PC-9 (cell line): Measurements from ENCODE around the gene NDUFAF4. TPM values are rescaled to one million over a fixed set of nuclear protein-coding genes. Genes with fewer than 3 reads are reported as not detected.

Experiments used
- BruUV-seq: library from RNA; stranded (reverse); fragments of 400-500 nt; replicated peaks from 2 replicates; lab custom pipeline; 2021; lab: Mats Ljungman, UMichigan
- CTCF ChIA-PET: fragments of 300-600 bp; sonication (Branson Sonifier 250); formaldehyde crosslinking; loops from one replicate; lab custom pipeline; 2022; ENCODE audit warnings: antibody characterized with exemption; lab: Charles Lee
- POLR2A ChIA-PET: fragments of 300-600 bp; sonication (Branson Sonifier 250); formaldehyde crosslinking; loops from one replicate; lab custom pipeline; 2022; ENCODE audit warnings: antibody characterized with exemption; ENCODE audit not compliant: unreplicated experiment; lab: Charles Lee
- DNase-seq, 2 experiments: peaks; one replicate each; pipeline versions ENCODE4 v3.0.0 to v3.0.0-alpha.2; 2015 to 2022; ENCODE audit warnings: mixed read lengths in 1 of 2
- H2AFZ ChIP-seq: fragments of 200-600 bp; sonication (generic); 2 replicates; pipeline ENCODE4 v1.8.1; 2017; ENCODE audit warnings: antibody characterized with exemption
- H3F3A ChIP-seq: fragments of 200-600 bp; sonication (generic); 2 replicates; pipeline ENCODE4 v1.8.1; 2017; ENCODE audit warnings: antibody characterized with exemption, mild to moderate bottlenecking, low read depth; ENCODE audit not compliant: insufficient read depth
- H3K27ac ChIP-seq: fragments of 200-600 bp; sonication (generic); 2 replicates; pipeline ENCODE4 v1.6.1; 2016; ENCODE audit warnings: mixed run types
- H3K27me3 ChIP-seq: fragments of 200-600 bp; sonication (generic); 2 replicates; pipeline ENCODE4 v1.6.1; 2016; ENCODE audit warnings: low read depth, mixed run types; ENCODE audit not compliant: insufficient read depth
- H3K36me3 ChIP-seq: fragments of 200-600 bp; sonication (generic); 2 replicates; pipeline ENCODE4 v1.6.1; 2016; ENCODE audit warnings: low read depth, mixed run types
- H3K4me1 ChIP-seq: fragments of 200-600 bp; sonication (generic); replicated peaks from 2 replicates; pipeline ENCODE4 v1.6.1; 2016; ENCODE audit warnings: mixed run types; ENCODE audit not compliant: insufficient read depth
- H3K4me2 ChIP-seq: fragments of 200-600 bp; sonication (generic); 2 replicates; pipeline ENCODE4 v1.6.1; 2017; ENCODE audit warnings: mixed run types
- H3K4me3 ChIP-seq: fragments of 200-600 bp; sonication (generic); 2 replicates; pipeline ENCODE4 v1.6.1; 2016; ENCODE audit warnings: mixed run types
- H3K79me2 ChIP-seq: fragments of 200-600 bp; sonication (generic); 2 replicates; pipeline ENCODE4 v1.6.1; 2017; ENCODE audit warnings: low read depth, mixed run types
- H3K9me2 ChIP-seq: fragments of 200-600 bp; sonication (generic); 2 replicates; pipeline ENCODE4 v1.8.1; 2017; ENCODE audit warnings: mild to moderate bottlenecking; ENCODE audit not compliant: insufficient read depth
- H3K9me3 ChIP-seq: fragments of 200-600 bp; sonication (generic); 2 replicates; pipeline ENCODE4 v1.8.1; 2016; ENCODE audit warnings: low read depth; ENCODE audit not compliant: insufficient read depth
- H4K20me1 ChIP-seq: fragments of 200-600 bp; sonication (generic); 2 replicates; pipeline ENCODE4 v1.8.1; 2017; ENCODE audit not compliant: insufficient read depth
- EZH2 ChIP-seq: fragments of 200-600 bp; sonication (generic); IDR thresholded peaks from 2 replicates; pipeline ENCODE4 v1.8.0; 2017; ENCODE audit warnings: antibody characterized with exemption, low read depth
- intact Hi-C: fragments of 100-400 bp; cut with micrococcal nuclease; formaldehyde crosslinking; loops from one replicate; pipeline ENCODE4 v1.10.0; 2022; ENCODE audit not compliant: unreplicated experiment
- total RNA-seq: library from RNA; stranded (reverse); gene quantifications from 2 replicates; pipeline ENCODE4 v1.2.3, GENCODE V29; 2021
- TF ChIP-seq, protein P1 (sequence below): fragments of 200-600 bp; sonication (generic); conservative IDR thresholded peaks from 2 replicates; pipeline ENCODE4 v1.6.1; 2017; ENCODE audit warnings: mixed run types, antibody characterized with exemption, mild to moderate bottlenecking, moderate library complexity

Gene NDUFAF4
- total RNA-seq, 1 experiment from 2014 or later = 35.7 TPM

DNA sequence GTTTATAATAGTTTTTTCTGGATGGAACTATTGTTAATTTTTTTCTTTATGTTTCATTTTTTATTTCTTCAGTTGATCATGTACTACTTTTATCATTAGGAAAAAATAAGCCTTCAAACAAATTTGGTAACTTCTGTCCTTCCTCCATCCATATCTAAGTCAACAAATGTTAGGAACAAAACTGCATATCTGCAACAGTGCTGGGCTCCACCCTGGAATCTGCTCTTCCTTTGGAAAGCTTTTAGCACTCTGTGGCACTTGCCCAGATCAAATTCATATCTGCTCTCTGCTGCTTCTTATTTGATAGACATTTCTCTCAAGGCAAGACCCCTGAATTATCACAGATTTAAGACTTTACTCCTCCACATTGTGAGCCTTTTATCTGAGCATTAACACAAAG lies 36.1 kb downstream of the NDUFAF4 start:
- TF ChIP-seq EZH2 = no peak
- TF ChIP-seq, protein P1, sequence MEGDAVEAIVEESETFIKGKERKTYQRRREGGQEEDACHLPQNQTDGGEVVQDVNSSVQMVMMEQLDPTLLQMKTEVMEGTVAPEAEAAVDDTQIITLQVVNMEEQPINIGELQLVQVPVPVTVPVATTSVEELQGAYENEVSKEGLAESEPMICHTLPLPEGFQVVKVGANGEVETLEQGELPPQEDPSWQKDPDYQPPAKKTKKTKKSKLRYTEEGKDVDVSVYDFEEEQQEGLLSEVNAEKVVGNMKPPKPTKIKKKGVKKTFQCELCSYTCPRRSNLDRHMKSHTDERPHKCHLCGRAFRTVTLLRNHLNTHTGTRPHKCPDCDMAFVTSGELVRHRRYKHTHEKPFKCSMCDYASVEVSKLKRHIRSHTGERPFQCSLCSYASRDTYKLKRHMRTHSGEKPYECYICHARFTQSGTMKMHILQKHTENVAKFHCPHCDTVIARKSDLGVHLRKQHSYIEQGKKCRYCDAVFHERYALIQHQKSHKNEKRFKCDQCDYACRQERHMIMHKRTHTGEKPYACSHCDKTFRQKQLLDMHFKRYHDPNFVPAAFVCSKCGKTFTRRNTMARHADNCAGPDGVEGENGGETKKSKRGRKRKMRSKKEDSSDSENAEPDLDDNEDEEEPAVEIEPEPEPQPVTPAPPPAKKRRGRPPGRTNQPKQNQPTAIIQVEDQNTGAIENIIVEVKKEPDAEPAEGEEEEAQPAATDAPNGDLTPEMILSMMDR = no peak
- no TSS peak for BruUV-seq
- no peak overlapping the region for H2AFZ ChIP-seq
- H3K9me3 ChIP-seq = no peaks in the 10 kb centered on the region
- H3K4me1 ChIP-seq = no peaks in the 10 kb centered on the region
- H3K4me2 ChIP-seq = no peak overlapping the region
- CTCF ChIA-PET = no interaction called here
- no peak overlapping the region for H3K4me3 ChIP-seq
- POLR2A ChIA-PET = no interaction called here
- no peaks in the 10 kb centered on the region for H4K20me1 ChIP-seq
- no peaks in the 10 kb centered on the region for H3K36me3 ChIP-seq
- no peak overlapping the region for H3K27ac ChIP-seq
- DNase-seq = no peak
- H3K9me2 ChIP-seq = no peaks in the 10 kb centered on the region
- no peaks in the 10 kb centered on the region for H3F3A ChIP-seq
- no peaks in the 10 kb centered on the region; the same call in 1 of the 2 replicates for H3K27me3 ChIP-seq
- no peaks in the 10 kb centered on the region for H3K79me2 ChIP-seq
- intact Hi-C loops = no loop called here

DNA sequence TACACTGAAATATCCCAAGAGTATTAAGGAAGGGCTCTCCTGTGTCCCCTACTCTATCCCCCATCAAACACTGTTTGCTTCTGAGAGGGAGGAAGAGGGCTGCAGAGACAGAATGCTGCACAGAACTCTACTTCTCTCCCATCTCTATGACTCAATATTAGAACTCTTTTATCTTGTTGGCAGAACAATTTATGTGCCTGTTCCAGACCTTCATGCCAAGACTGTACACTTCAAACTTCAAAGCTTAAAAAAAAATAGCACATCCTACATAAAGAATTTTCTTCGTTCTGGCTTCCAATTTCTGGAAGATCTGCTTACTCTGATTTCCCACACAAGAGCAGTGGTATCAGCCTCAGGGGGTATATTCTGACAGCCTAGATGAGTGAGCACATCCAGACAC lies 40.8 kb downstream of the NDUFAF4 start:
- Histone ChIP-seq H3K4me2 (no peak overlapping the region), H3K27ac (no peak overlapping the region), H2AFZ (no peak overlapping the region), H3F3A (no peaks in the 10 kb centered on the region), H3K27me3 (no peaks in the 10 kb centered on the region; the same call in 1 of the 2 replicates), H3K36me3 (no peaks in the 10 kb centered on the region), H3K9me2 (no peaks in the 10 kb centered on the region), H3K79me2 (no peaks in the 10 kb centered on the region), H3K4me1 (no peaks in the 10 kb centered on the region), H4K20me1 (no peaks in the 10 kb centered on the region), H3K4me3 (no peak overlapping the region), H3K9me3 (no peaks in the 10 kb centered on the region)
- TF ChIP-seq, protein P1 = no peak
- no peak for TF ChIP-seq EZH2
- no peak for DNase-seq
- POLR2A ChIA-PET = no interaction called here
- BruUV-seq = no TSS peak
- CTCF ChIA-PET = no interaction called here
- intact Hi-C loops = no loop called here

DNA sequence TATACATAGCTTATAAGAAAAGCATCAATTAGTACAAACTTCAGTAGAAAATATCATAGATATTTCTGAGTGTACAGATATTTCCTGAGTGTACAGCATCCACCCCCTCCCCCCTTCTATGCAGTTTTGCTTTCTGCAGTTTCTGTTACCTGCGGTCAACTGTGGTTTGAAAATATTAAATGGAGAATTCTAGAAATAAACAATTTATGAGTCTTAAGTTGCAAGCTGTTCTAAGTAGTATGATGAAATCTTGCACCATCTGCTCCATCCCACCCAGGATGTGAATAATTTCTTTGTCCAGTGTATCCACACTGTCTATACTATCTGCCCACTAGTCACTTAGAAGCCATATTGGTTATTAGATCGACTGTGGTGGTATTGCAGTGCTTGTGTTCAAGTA lies 44.6 kb downstream of the NDUFAF4 start:
- ChIA-PET POLR2A (no interaction called here), CTCF (no interaction called here)
- Histone ChIP-seq H3K27ac (no peak overlapping the region), H2AFZ (no peak overlapping the region), H3K9me2 (no peaks in the 10 kb centered on the region), H3K27me3 (no peaks in the 10 kb centered on the region; the same call in 1 of the 2 replicates), H3K9me3 (no peaks in the 10 kb centered on the region), H4K20me1 (no peaks in the 10 kb centered on the region), H3K36me3 (no peaks in the 10 kb centered on the region), H3K4me2 (no peak overlapping the region), H3K4me1 (no peaks in the 10 kb centered on the region), H3K4me3 (no peak overlapping the region), H3F3A (no peaks in the 10 kb centered on the region), H3K79me2 (no peaks in the 10 kb centered on the region)
- intact Hi-C loops = no loop called here
- BruUV-seq = no TSS peak
- DNase-seq = no peak
- TF ChIP-seq, protein P1 = no peak
- TF ChIP-seq EZH2 = no peak
